IMR-90 (cell line): ENCODE measurements around the gene CLEC17A.

Experiments used
- BHLHE40 ChIP-seq: fragments of 150-350 bp; IDR thresholded peaks from 2 replicates; pipeline ENCODE4 v1.6.1; 2016; ENCODE audit warnings: mild to moderate bottlenecking, low read depth, low read length
- CEBPB ChIP-seq: IDR thresholded peaks from 2 replicates; pipeline ENCODE4 v1.6.1; 2012; ENCODE audit warnings: low read depth, low read length, improper control_type of control experiment
- FOS ChIP-seq: fragments of 150-350 bp; IDR thresholded peaks from 2 replicates; pipeline ENCODE4 v1.6.1; 2016; ENCODE audit warnings: low read depth, low read length
- MAFK ChIP-seq: IDR thresholded peaks from 2 replicates; pipeline ENCODE4 v1.6.1; 2012; ENCODE audit warnings: low read depth, low read length, improper control_type of control experiment
- MAZ ChIP-seq: IDR thresholded peaks from 2 replicates; pipeline ENCODE4 v1.6.1; 2012; ENCODE audit warnings: low read depth, mild to moderate bottlenecking, low read length, improper control_type of control experiment, moderate library complexity, borderline replicate concordance
- MXI1 ChIP-seq: IDR thresholded peaks from 2 replicates; pipeline ENCODE4 v1.6.1; 2012; ENCODE audit warnings: low read depth, mild to moderate bottlenecking, low read length, moderate library complexity, borderline replicate concordance
- POLR2A ChIP-seq: IDR thresholded peaks from 2 replicates; pipeline ENCODE4 v1.6.1; 2012; ENCODE audit warnings: mild to moderate bottlenecking, low read depth, low read length
- RAD21 ChIP-seq: IDR thresholded peaks from 2 replicates; pipeline ENCODE4 v1.6.1; 2012; ENCODE audit warnings: low read length, improper control_type of control experiment
- RCOR1 ChIP-seq: IDR thresholded peaks from 2 replicates; pipeline ENCODE4 v1.6.1; 2012; ENCODE audit warnings: mild to moderate bottlenecking, low read length, improper control_type of control experiment; ENCODE audit not compliant: insufficient replicate concordance
- RFX5 ChIP-seq: IDR thresholded peaks from 2 replicates; pipeline ENCODE4 v1.8.0; 2012; ENCODE audit warnings: low read depth, mild to moderate bottlenecking, low read length, moderate library complexity
- SMC3 ChIP-seq: fragments of 150-350 bp; IDR thresholded peaks from 2 replicates; pipeline ENCODE4 v1.6.1; 2016; ENCODE audit warnings: low read depth, mild to moderate bottlenecking, antibody characterized with exemption, low read length, moderate library complexity
- TF ChIP-seq, protein P1 (sequence below): conservative IDR thresholded peaks from 2 replicates; pipeline ENCODE4 v1.5.1; 2012; ENCODE audit warnings: mild to moderate bottlenecking, low read depth, low read length, improper control_type of control experiment
- TF ChIP-seq, protein P2 (sequence below): fragments of 150-350 bp; IDR thresholded peaks from 2 replicates; pipeline ENCODE4 v1.6.1; 2017; ENCODE audit warnings: mild to moderate bottlenecking, antibody characterized with exemption, low read length, low read depth
- TF ChIP-seq, protein P3 (sequence below): fragments of 150-350 bp; IDR thresholded peaks from 2 replicates; pipeline ENCODE4 v1.6.1; 2016; ENCODE audit warnings: low read depth, mild to moderate bottlenecking, low read length, moderate library complexity, borderline replicate concordance

DNA sequence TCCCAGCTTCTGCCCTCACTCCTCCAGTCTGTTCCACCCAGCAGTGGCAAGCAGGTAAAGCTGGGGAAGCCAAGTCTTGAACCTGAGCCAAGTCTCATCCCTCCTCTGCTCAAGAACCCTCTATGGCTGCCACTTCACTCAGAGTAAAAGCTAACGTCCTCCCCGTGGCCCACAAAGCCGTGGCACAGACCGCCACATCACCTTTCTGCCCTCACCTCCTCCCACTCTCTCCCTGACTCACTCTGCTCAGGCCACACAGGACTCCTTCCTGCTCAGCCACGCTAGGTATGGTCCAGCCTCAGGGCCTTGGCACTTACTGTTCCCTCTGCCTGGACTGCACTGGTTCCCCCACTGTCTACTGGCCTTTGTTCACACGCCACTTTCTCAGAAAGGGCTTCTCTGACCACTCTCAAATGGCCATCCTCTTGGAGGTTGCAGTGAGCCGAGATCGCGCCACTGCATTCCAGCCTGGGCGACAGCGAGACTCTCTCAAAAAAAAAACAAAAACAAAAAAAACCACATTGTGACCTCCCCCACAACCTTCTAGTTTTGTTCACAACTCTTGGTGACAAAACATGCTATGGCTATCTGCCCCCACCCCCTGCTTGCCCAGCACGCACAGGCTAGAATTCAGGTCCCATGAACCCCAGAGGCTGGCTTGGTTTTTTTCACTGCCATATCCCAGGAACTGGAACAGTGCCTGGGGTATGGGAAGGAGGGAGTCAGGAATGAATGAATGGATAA, 26.8 kb upstream of the CLEC17A start:
- TF ChIP-seq, protein P1, sequence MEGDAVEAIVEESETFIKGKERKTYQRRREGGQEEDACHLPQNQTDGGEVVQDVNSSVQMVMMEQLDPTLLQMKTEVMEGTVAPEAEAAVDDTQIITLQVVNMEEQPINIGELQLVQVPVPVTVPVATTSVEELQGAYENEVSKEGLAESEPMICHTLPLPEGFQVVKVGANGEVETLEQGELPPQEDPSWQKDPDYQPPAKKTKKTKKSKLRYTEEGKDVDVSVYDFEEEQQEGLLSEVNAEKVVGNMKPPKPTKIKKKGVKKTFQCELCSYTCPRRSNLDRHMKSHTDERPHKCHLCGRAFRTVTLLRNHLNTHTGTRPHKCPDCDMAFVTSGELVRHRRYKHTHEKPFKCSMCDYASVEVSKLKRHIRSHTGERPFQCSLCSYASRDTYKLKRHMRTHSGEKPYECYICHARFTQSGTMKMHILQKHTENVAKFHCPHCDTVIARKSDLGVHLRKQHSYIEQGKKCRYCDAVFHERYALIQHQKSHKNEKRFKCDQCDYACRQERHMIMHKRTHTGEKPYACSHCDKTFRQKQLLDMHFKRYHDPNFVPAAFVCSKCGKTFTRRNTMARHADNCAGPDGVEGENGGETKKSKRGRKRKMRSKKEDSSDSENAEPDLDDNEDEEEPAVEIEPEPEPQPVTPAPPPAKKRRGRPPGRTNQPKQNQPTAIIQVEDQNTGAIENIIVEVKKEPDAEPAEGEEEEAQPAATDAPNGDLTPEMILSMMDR, result no peak
- TF ChIP-seq POLR2A (no peak), MXI1 (no peak), RAD21 (no peak), RFX5 (no peak), CEBPB (no peak), BHLHE40 (no peak), SMC3 (no peak), MAFK (no peak), MAZ (no peak), FOS (no peak), RCOR1 (no peak)
- TF ChIP-seq, protein P2, sequence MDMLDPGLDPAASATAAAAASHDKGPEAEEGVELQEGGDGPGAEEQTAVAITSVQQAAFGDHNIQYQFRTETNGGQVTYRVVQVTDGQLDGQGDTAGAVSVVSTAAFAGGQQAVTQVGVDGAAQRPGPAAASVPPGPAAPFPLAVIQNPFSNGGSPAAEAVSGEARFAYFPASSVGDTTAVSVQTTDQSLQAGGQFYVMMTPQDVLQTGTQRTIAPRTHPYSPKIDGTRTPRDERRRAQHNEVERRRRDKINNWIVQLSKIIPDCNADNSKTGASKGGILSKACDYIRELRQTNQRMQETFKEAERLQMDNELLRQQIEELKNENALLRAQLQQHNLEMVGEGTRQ, result no peak
- TF ChIP-seq, protein P3, sequence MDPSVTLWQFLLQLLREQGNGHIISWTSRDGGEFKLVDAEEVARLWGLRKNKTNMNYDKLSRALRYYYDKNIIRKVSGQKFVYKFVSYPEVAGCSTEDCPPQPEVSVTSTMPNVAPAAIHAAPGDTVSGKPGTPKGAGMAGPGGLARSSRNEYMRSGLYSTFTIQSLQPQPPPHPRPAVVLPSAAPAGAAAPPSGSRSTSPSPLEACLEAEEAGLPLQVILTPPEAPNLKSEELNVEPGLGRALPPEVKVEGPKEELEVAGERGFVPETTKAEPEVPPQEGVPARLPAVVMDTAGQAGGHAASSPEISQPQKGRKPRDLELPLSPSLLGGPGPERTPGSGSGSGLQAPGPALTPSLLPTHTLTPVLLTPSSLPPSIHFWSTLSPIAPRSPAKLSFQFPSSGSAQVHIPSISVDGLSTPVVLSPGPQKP, result no peak
